HFFc6 (cell line): ENCODE results near the gene OR4F6. TPM values are rescaled to one million over a fixed set of nuclear protein-coding genes. Genes with fewer than 3 reads are reported as not detected.

Source experiments
- DNase-seq: peaks from one replicate; pipeline ENCODE4 v3.0.0-alpha.2; 2018
- H3K27ac Mint-ChIP-seq: 2 replicates; pipeline ENCODE4 v1.8.0; 2020; ENCODE audit warnings: mild to moderate bottlenecking, mixed read lengths
- H3K27me3 Mint-ChIP-seq: 2 replicates; pipeline ENCODE4 v1.8.0; 2021; ENCODE audit warnings: mild to moderate bottlenecking, moderate library complexity, mixed read lengths; ENCODE audit not compliant: insufficient read depth
- H3K36me3 Mint-ChIP-seq: 2 replicates; pipeline ENCODE4 v1.8.0; 2021; ENCODE audit warnings: low read depth, mixed read lengths
- H3K4me1 Mint-ChIP-seq: 2 replicates; pipeline ENCODE4 v1.8.0; 2020; ENCODE audit warnings: low read depth, mixed read lengths
- H3K4me3 Mint-ChIP-seq: 2 replicates; pipeline ENCODE4 v1.8.0; 2020; ENCODE audit warnings: mild to moderate bottlenecking, moderate library complexity, mixed read lengths
- H3K9me3 Mint-ChIP-seq: 2 replicates; pipeline ENCODE4 v1.8.0; 2020; ENCODE audit warnings: mild to moderate bottlenecking, mixed read lengths
- total RNA-seq, 6 experiments: library from RNA; stranded (reverse); fragmentation: NEBNext Ultra II Directional; extraction: Animal tissue kit (Norgen Biotek cat#: 25700); gene quantifications; 2 replicates in 1 of 6; 3 replicates in 5 of 6; pipeline ENCODE4 v1.2.3, GENCODE V29; 2021
- TF ChIP-seq, protein P1 (sequence below): fragments of 200-600 bp; sonication (generic); IDR thresholded peaks from 2 replicates; pipeline ENCODE4 v1.5.0; 2021; ENCODE audit warnings: antibody characterized with exemption, mild to moderate bottlenecking

The OR4F6 gene
- total RNA-seq, 6 experiments from 2014 or later, result not detected

- Mint-ChIP-seq H3K4me1 (peaks cover 37% of the 10 kb centered on the region), H3K27me3 (peaks cover 3% of the 10 kb centered on the region; the same call in 1 of the 2 replicates)
- TF ChIP-seq, protein P1, sequence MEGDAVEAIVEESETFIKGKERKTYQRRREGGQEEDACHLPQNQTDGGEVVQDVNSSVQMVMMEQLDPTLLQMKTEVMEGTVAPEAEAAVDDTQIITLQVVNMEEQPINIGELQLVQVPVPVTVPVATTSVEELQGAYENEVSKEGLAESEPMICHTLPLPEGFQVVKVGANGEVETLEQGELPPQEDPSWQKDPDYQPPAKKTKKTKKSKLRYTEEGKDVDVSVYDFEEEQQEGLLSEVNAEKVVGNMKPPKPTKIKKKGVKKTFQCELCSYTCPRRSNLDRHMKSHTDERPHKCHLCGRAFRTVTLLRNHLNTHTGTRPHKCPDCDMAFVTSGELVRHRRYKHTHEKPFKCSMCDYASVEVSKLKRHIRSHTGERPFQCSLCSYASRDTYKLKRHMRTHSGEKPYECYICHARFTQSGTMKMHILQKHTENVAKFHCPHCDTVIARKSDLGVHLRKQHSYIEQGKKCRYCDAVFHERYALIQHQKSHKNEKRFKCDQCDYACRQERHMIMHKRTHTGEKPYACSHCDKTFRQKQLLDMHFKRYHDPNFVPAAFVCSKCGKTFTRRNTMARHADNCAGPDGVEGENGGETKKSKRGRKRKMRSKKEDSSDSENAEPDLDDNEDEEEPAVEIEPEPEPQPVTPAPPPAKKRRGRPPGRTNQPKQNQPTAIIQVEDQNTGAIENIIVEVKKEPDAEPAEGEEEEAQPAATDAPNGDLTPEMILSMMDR, result no peak
These were observed 7.9 kb upstream of the OR4F6 start for GRCh38 chr15:101795455-101795854.

GRCh38 chr15:101799665-101800064, 3.6 kb upstream of the OR4F6 start:
- Mint-ChIP-seq H3K36me3 (no peaks in the 10 kb centered on the region), H3K4me3 (no peak overlapping the region), H3K4me1 (peaks cover 24% of the 10 kb centered on the region), H3K27me3 (peaks cover 3% of the 10 kb centered on the region; the same call in 1 of the 2 replicates), H3K27ac (no peak overlapping the region), H3K9me3 (no peaks in the 10 kb centered on the region)
- TF ChIP-seq, protein P1, result no peak
- DNase-seq, result no peak

More at GRCh38 chr15:101795455-101795854, 7.9 kb upstream of the OR4F6 start:
- Mint-ChIP-seq H3K36me3 (no peaks in the 10 kb centered on the region), H3K4me3 (no peak overlapping the region; the same call in 1 of the 2 replicates), H3K27ac (no peak overlapping the region), H3K9me3 (no peaks in the 10 kb centered on the region)
- DNase-seq, result peak; percentile 77

GRCh38 chr15:101801048-101801447, 2.3 kb upstream of the OR4F6 start:
- Mint-ChIP-seq H3K4me3 (no peak overlapping the region), H3K27me3 (peaks cover 3% of the 10 kb centered on the region; the same call in 1 of the 2 replicates), H3K9me3 (no peaks in the 10 kb centered on the region), H3K27ac (no peak overlapping the region), H3K4me1 (peaks cover 17% of the 10 kb centered on the region), H3K36me3 (no peaks in the 10 kb centered on the region)
- DNase-seq, result no peak
- TF ChIP-seq, protein P1, result no peak

GRCh38 chr15:101803676-101804075, 367 bp downstream of the OR4F6 start:
- TF ChIP-seq, protein P1, result no peak
- Mint-ChIP-seq H3K4me3 (no peak overlapping the region), H3K9me3 (no peaks in the 10 kb centered on the region), H3K36me3 (no peaks in the 10 kb centered on the region), H3K4me1 (peaks cover 30% of the 10 kb centered on the region), H3K27me3 (no peaks in the 10 kb centered on the region; the same call in 1 of the 2 replicates), H3K27ac (no peak overlapping the region)
- DNase-seq, result no peak

GRCh38 chr15:101804375-101804774, 1.1 kb downstream of the OR4F6 start:
- Mint-ChIP-seq H3K4me3 (no peak overlapping the region), H3K36me3 (no peaks in the 10 kb centered on the region), H3K4me1 (peaks cover 37% of the 10 kb centered on the region), H3K27me3 (no peaks in the 10 kb centered on the region; the same call in 1 of the 2 replicates), H3K27ac (no peak overlapping the region), H3K9me3 (no peaks in the 10 kb centered on the region)
- no peak for DNase-seq
- TF ChIP-seq, protein P1, result no peak
